GM10248 (cell line): Measurements from ENCODE around the gene WASF2.
"Not testable (repeated sequence)": the region's sequence is repeated elsewhere in the genome, so short reads cannot be mapped to it uniquely, and the experiment has no call there.

Source experiments
- CTCF ChIA-PET: fragments of 300-600 bp; sonication (Branson Sonifier 250); formaldehyde crosslinking; extraction: SDS; loops from one replicate; lab custom pipeline; 2021; ENCODE audit warnings: antibody characterized with exemption; lab: Yijun Ruan, JAX
- POLR2A ChIA-PET: fragments of 350-650 bp; sonication (Branson Sonifier 250); formaldehyde crosslinking; extraction: SDS; loops from one replicate; lab custom pipeline; 2020; ENCODE audit warnings: antibody characterized with exemption; lab: Yijun Ruan, JAX
- DNase-seq: peaks from one replicate; pipeline ENCODE4 v3.0.0; 2012; ENCODE audit errors: extremely low spot score
- TF ChIP-seq, protein P1 (sequence below): IDR thresholded peaks from 2 replicates; pipeline ENCODE4 v1.5.1; 2012; ENCODE audit warnings: mild to moderate bottlenecking, low read depth; ENCODE audit errors: extremely low read depth, missing control alignments, control extremely low read depth

WASF2 gene

DNA sequence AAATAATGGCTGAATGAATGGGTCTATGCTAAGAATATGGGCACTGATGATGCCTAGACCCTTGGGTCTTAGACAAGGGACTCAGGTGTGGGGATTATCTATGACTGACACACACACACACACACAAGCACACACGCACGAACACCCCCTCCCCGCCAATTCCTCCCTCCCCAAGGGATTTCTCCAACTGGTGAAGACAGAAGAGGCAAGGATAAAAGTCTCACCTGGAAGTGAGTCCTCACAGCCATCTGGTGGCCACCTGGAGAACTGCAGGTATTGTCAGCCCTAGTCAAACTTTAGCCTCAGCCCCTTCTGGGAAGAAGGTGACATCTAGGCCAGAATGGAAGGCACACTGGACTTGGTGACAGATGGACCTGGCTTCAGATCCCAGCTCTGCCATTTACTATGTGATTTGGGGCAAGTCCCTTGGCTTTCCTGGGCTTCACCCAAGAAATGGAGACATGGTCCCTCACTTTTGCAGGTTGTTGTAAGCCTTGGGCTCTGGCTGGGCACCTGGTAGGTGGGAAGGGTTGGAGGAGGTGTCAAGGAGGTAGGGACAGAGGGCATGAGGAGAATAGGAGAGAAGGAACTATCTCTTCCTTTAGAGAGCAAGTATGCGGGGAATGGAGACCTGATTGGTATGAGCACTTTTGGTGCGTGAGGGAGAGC lies 101.5 kb downstream of the WASF2 start:
- CTCF ChIA-PET = interaction anchor here (0.7 to 13.1 kb wide), 21 partner anchors 9 to 343 kb away, joined by 3 to 222 read pairs (median 9); partner anchors contain the start of genes MAP3K6 and SYTL1
- TF ChIP-seq, protein P1, sequence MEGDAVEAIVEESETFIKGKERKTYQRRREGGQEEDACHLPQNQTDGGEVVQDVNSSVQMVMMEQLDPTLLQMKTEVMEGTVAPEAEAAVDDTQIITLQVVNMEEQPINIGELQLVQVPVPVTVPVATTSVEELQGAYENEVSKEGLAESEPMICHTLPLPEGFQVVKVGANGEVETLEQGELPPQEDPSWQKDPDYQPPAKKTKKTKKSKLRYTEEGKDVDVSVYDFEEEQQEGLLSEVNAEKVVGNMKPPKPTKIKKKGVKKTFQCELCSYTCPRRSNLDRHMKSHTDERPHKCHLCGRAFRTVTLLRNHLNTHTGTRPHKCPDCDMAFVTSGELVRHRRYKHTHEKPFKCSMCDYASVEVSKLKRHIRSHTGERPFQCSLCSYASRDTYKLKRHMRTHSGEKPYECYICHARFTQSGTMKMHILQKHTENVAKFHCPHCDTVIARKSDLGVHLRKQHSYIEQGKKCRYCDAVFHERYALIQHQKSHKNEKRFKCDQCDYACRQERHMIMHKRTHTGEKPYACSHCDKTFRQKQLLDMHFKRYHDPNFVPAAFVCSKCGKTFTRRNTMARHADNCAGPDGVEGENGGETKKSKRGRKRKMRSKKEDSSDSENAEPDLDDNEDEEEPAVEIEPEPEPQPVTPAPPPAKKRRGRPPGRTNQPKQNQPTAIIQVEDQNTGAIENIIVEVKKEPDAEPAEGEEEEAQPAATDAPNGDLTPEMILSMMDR = peak; percentile 95
- POLR2A ChIA-PET = no interaction called here
- DNase-seq = peak; percentile 72

DNA sequence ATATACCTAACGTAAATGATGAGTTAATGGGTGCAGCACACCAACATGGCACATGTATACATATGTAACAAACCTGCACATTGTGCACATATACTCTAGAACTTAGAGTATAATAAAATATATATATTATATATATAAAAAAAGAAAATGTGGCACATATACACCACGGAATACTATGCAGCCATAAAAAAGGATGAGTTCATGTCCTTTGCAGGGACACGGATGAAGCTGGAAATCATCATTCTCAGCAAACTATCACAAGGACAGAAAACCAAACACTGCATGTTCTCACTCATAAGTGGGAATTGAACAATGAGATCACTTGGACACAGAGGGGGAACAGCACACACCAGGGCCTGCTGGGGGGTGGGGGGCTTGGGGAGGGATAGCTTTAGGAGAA lies 105.2 kb downstream of the WASF2 start:
- POLR2A ChIA-PET, DNase-seq: not testable (repeated sequence)
- CTCF ChIA-PET = interaction anchor here (0.8 to 13.1 kb wide), 8 partner anchors 9 to 341 kb away, joined by 3 to 222 read pairs (median 21); partner anchors contain the start of gene FAM76A

DNA sequence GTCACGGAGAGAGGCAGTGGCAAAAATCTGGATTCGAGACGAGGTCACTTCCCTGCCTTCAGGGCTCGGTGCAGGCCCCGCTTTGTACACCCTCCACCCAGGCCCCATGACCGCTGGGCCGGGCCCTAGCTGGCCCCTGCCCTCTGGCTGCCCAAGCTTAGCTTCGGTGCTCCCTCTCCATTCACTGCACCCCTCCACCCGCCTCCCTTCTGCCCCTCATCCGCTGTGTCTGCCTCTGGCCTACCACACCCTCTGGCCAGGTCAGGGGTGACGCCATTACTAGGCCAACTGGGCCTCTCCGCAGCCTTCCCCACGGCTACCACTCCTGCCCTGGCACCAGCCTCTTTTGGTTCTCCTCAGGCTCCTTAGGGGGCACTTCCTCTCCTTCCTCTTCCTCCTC lies 106.3 kb downstream of the WASF2 start:
- POLR2A ChIA-PET = interaction anchor here (0.5 kb wide), 1 partner anchor 13 kb away, joined by 4 read pairs; no protein-coding TSS in a partner anchor
- no peak for DNase-seq
- TF ChIP-seq, protein P1 = no peak
- CTCF ChIA-PET = interaction anchor here (0.8 to 13.1 kb wide), 7 partner anchors 8 to 342 kb away, joined by 3 to 222 read pairs (median 4); partner anchors contain the start of gene FAM76A

DNA sequence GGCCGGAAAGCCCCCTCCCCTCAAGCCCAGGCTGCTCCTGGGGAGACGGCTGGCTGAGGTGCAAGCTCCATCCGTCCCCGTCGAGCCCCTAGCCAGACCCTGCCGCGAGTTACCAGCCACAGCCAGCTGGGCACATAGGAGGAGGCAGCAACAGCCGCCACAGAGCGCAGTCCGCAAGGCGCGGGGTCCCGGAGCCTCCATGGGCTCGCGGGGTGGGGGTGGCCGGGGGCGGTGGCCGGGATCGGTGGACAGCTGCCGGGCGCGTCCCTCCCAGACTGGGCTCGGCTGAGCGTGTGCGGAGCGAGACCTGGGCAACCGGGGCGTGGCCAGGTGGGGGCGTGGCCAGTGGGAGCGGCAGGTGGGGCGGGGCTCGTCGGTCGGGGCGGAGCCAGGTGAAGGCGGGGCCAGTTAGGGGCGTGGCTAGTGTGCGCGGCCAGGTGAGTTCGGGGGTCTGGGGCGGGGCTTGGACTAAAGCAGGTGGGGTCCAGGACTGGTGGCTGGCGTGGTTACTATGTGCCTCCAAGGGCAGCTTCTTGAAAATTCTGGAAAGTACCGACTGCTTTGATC lies 106.8 kb downstream of the WASF2 start, which contains the start of gene CD164L2:
CD164L2 (minus strand) TSS at position 295 of the 567 bp plus-strand sequence; CDS start at position 201, 94 bp downstream.
- POLR2A ChIA-PET = no interaction called here
- no peak for DNase-seq
- CTCF ChIA-PET = interaction anchor here (1.7 to 13.1 kb wide), 7 partner anchors 8 to 174 kb away, joined by 4 to 222 read pairs (median 11); partner anchors contain the start of gene MAP3K6
- TF ChIP-seq, protein P1 = no peak

DNA sequence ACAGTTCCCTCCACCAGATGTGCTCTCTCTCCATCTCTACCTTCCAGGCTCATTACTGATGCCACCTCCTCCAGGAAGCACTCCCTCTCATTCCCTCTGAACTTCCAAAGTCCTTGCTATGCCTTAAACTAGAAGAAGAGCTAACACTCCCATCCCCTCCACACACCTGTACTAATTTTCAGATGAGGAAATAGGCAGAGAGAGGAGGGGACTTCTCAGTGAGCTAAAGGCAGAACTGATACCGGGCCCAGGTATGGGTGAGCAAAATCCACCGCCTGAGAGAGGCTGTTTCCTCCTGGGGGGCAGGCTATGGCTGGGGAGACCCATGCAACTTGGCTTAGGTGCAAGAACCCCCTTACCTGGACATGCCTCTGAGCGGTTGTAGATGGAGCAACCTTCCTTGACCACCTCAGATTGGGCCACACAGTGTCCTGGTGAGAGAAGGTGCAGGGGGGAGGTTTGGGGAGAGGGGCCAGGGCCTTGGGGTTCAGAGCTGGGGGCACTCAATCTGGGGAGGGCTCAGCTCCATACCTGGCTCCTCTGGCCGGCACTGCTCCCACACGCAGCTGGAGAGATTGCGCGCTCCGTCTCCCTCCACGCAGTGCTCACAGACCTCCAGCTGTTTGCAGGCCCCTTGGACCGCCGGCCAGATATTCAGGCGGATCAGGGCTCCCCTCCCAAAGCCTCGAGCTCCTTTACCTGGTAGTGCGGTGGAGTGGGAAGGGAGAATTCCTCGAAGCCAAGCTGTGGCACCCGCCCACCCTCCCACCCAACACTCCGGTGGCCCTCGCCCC lies 107.8 kb downstream of the WASF2 start:
- no peak for DNase-seq
- POLR2A ChIA-PET = interaction anchor here (0.5 kb wide), 1 partner anchor 909 kb away, joined by 3 read pairs; no protein-coding TSS in a partner anchor
- CTCF ChIA-PET = interaction anchor here (1.1 to 13.1 kb wide), 9 partner anchors 9 to 280 kb away, joined by 3 to 222 read pairs (median 9); partner anchors contain the start of gene MAP3K6
- TF ChIP-seq, protein P1 = no peak

DNA sequence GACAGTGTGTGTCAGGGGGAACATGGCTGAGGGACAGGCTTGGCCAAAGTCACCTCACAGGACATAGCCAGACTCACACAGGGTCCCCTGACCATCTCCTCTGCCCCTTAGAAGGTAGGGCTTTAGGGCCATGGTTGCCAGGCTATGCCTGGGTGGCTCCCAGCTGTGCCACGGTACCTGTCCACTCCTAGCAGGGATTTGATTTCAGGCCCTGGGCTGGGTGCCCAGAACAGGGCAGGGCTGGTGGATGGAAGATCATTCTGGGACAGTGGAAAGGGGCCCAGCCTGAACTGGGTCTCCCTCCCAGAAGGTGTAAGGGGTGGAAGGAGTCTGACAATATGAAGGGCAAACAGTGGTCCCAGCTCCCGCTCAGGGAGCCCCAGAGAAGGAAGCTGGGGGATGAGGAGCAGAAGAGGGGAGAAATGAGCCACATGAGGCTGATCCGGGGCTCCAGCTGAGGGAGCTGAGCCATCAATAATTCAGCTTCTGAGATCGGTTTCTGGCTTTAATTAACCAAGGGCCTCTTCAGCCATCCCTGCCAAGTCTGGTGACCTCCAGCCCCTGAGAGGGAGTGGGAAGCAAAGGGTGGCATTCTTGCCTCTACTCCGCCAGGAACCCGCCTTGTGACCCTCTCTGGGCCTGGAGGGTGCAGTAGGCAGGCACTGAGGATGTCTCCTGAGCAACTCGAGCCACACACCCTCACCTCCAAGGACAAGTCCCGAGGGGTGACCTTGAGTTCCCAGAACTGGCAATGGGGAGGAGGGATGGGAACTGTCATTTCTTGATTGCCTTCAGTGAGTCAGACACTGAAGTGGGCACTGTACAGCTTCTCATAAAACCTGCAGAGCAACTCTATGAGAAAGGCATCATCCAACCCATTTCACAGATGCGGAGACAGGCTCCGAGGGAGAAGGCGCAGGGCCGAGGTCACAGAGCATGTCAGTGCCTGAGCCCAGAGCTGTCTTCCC lies 108.9 kb downstream of the WASF2 start:
- no peak for DNase-seq
- ChIA-PET POLR2A (no interaction called here), CTCF (interaction anchor here (0.7 to 13.1 kb wide), 8 partner anchors 9 to 83 kb away, joined by 4 to 222 read pairs (median 10); partner anchors contain the start of gene MAP3K6)
- TF ChIP-seq, protein P1 = no peak
